Endothelial cell of umbilical vein (primary cell): Measurements from ENCODE around the gene NOD2. TPM values are rescaled to one million over a fixed set of nuclear protein-coding genes. Genes with fewer than 3 reads are reported as not detected.

Experiments
- BruUV-seq: library from RNA; stranded (reverse); fragments of 400-500 nt; replicated peaks from 2 replicates; lab custom pipeline; 2021; lab: Mats Ljungman, UMichigan
- CTCF ChIA-PET: fragments of 300-600, 350-600 bp; sonication (Branson Sonifier 250); formaldehyde crosslinking; loops from one replicate; lab custom pipeline; 2021; ENCODE audit warnings: antibody characterized with exemption, inconsistent platforms; lab: Charles Lee
- POLR2A ChIA-PET: fragments of 300-600, 350-600 bp; sonication (Branson Sonifier 250); formaldehyde crosslinking; loops from one replicate; lab custom pipeline; 2021; ENCODE audit warnings: antibody characterized with exemption, inconsistent platforms; lab: Charles Lee
- DNase-seq: peaks from one replicate; pipeline ENCODE4 v3.0.0-alpha.2; 2011; ENCODE audit warnings: low read depth, low spot score
- FAIRE-seq: peaks from 2 replicates; lab custom pipeline; 2011; peaks lifted over from hg19 to GRCh38; lab: Jason Lieb, UNC
- H2AFZ ChIP-seq: 2 replicates; pipeline ENCODE4 v1.6.0; 2012; ENCODE audit warnings: low read depth, low read length, control low read depth, inconsistent platforms
- H3K27ac ChIP-seq: 2 replicates; pipeline ENCODE4 v1.5.1; 2011; ENCODE audit warnings: low read depth, mild to moderate bottlenecking, control low read depth, low read length, moderate library complexity; ENCODE audit not compliant: insufficient read depth
- H3K27me3 ChIP-seq, 2 experiments: 2 replicates each; pipeline versions ENCODE4 v1.6.0 to v1.6.1; 2011; ENCODE audit warnings: low read length in 2 of 2, mixed read lengths in 1 of 2; ENCODE audit not compliant: control insufficient read depth in 2 of 2, insufficient read depth in 2 of 2
- H3K36me3 ChIP-seq, 2 experiments: 2 replicates in 1 of 2; 3 replicates in 1 of 2; pipeline ENCODE4 v1.5.1; 2011; ENCODE audit warnings: low read length in 2 of 2, mild to moderate bottlenecking in 1 of 2, moderate library complexity in 1 of 2; ENCODE audit not compliant: control insufficient read depth in 2 of 2, insufficient read depth in 2 of 2; ENCODE audit errors: extremely low read depth in 1 of 2
- H3K4me1 ChIP-seq: 3 replicates; pipeline ENCODE4 v1.5.1; 2011; ENCODE audit warnings: mild to moderate bottlenecking, low read length; ENCODE audit not compliant: control insufficient read depth, insufficient read depth; ENCODE audit errors: extremely low read depth
- H3K4me2 ChIP-seq: 2 replicates; pipeline ENCODE4 v1.6.1; 2011; ENCODE audit warnings: low read length, control low read depth, mixed read lengths; ENCODE audit not compliant: insufficient read depth
- H3K4me3 ChIP-seq, 3 experiments: fragments of 200-600 bp in 1 of 3; sonication (generic), shearing (Covaris generic) in 1 of 3; replicated peaks in 1 of 3; 2 replicates each; pipeline ENCODE4 v1.5.1; 2011 to 2016; ENCODE audit warnings: control low read depth in 3 of 3, low read length in 3 of 3, mild to moderate bottlenecking in 2 of 3, inconsistent platforms in 1 of 3, low read depth in 1 of 3, moderate library complexity in 1 of 3; ENCODE audit not compliant: insufficient read depth in 1 of 3
- H3K79me2 ChIP-seq: 2 replicates; pipeline ENCODE4 v1.6.0; 2012; ENCODE audit warnings: low read length, inconsistent platforms; ENCODE audit not compliant: control insufficient read depth, insufficient read depth
- H3K9ac ChIP-seq: replicated peaks from 2 replicates; pipeline ENCODE3; 2011; ENCODE audit warnings: low read length, control low read depth; ENCODE audit not compliant: insufficient read depth; ENCODE audit errors: extremely low read depth
- H3K9me1 ChIP-seq: replicated peaks from 3 replicates; pipeline ENCODE4 v1.6.0; 2011; ENCODE audit warnings: mild to moderate bottlenecking, low read length; ENCODE audit not compliant: control insufficient read depth, insufficient read depth; ENCODE audit errors: extremely low read depth
- H3K9me3 ChIP-seq: replicated peaks from 2 replicates; pipeline ENCODE4 v1.5.1; 2012; ENCODE audit warnings: low read length, inconsistent platforms; ENCODE audit not compliant: control insufficient read depth, insufficient read depth
- H4K20me1 ChIP-seq: replicated peaks from 2 replicates; pipeline ENCODE3; 2011; ENCODE audit warnings: mild to moderate bottlenecking, low read length; ENCODE audit not compliant: control insufficient read depth, insufficient read depth; ENCODE audit errors: extremely low read depth
- EZH2 ChIP-seq: IDR thresholded peaks from 2 replicates; pipeline ENCODE4 v1.6.1; 2012; ENCODE audit warnings: borderline replicate concordance, low read depth, mild to moderate bottlenecking, moderate library complexity, low read length, inconsistent platforms; ENCODE audit not compliant: severe bottlenecking
- FOS ChIP-seq: IDR thresholded peaks from 2 replicates; pipeline ENCODE4 v1.6.1; 2011; ENCODE audit warnings: mild to moderate bottlenecking, low read length, moderate library complexity, borderline replicate concordance; ENCODE audit not compliant: insufficient read depth
- GATA2 ChIP-seq: IDR thresholded peaks from 2 replicates; pipeline ENCODE4 v1.7.0; 2011; ENCODE audit warnings: low read depth, mild to moderate bottlenecking, moderate library complexity, mixed read lengths, low read length; ENCODE audit not compliant: insufficient read length, insufficient read depth
- JUN ChIP-seq: IDR thresholded peaks from 2 replicates; pipeline ENCODE4 v1.6.1; 2011; ENCODE audit warnings: borderline replicate concordance, low read depth; ENCODE audit not compliant: insufficient read length, insufficient read depth
- MAX ChIP-seq: IDR thresholded peaks from 2 replicates; pipeline ENCODE4 v1.6.1; 2011; ENCODE audit not compliant: insufficient read depth, insufficient read length
- MYC ChIP-seq: IDR thresholded peaks from one replicate; pipeline ENCODE4 v1.6.1; 2011; ENCODE audit warnings: mild to moderate bottlenecking, low read depth, low read length
- POLR2A ChIP-seq: IDR thresholded peaks from 2 replicates; pipeline ENCODE4 v1.6.1; 2012; ENCODE audit warnings: low read depth, mild to moderate bottlenecking, control low read depth, low read length
- POLR2AphosphoS5 ChIP-seq: IDR thresholded peaks from 2 replicates; pipeline ENCODE4 v1.6.1; 2012; ENCODE audit warnings: low read depth, mild to moderate bottlenecking, control low read depth, low read length, moderate library complexity; ENCODE audit not compliant: insufficient read depth
- dilution Hi-C: fragments of 300-500 bp; cut with MboI; formaldehyde crosslinking; loops from one replicate; pipeline ENCODE4 v1.15.0; 2019; ENCODE audit warnings: low sequenced_read_pairs; ENCODE audit not compliant: extremely low pct_ligation_motif_present
- intact Hi-C: fragments of 100-400 bp; cut with micrococcal nuclease; formaldehyde crosslinking; loops from one replicate; pipeline ENCODE4 v1.10.0; 2022
- polyA plus RNA-seq, 4 experiments: library from polyadenylated mRNA; depleted of rRNA in 3 of 4; stranded (reverse) in 3 of 4; unstranded in 1 of 4; fragments of >200 nt; gene quantifications; 2 replicates each; pipeline versions ENCODE4 v1.2.1 to v1.2.3, GENCODE V29; 2011 to 2012; ENCODE audit warnings: missing spikeins in 1 of 4
- total RNA-seq: library from RNA; stranded (reverse); gene quantifications from 2 replicates; pipeline ENCODE4 v1.2.3, GENCODE V29; 2021
- TF ChIP-seq, protein P1 (sequence below), 2 donors: IDR thresholded peaks; 1 replicate in 1 of 2; 2 replicates in 1 of 2; pipeline ENCODE4 v1.5.1; 2011; ENCODE audit warnings: low read length in 2 of 2, mild to moderate bottlenecking in 2 of 2, moderate library complexity in 2 of 2, control low read depth in 1 of 2, inconsistent platforms in 1 of 2, low read depth in 1 of 2; ENCODE audit not compliant: insufficient read depth in 1 of 2; ENCODE audit errors: extremely low read depth in 1 of 2

The NOD2 gene
- total and polyA plus RNA-seq, 2 donors (not counting 3 experiments of a cell fraction or from before 2014, with no cell fraction given): 0.07 to 0.58 TPM

DNA sequence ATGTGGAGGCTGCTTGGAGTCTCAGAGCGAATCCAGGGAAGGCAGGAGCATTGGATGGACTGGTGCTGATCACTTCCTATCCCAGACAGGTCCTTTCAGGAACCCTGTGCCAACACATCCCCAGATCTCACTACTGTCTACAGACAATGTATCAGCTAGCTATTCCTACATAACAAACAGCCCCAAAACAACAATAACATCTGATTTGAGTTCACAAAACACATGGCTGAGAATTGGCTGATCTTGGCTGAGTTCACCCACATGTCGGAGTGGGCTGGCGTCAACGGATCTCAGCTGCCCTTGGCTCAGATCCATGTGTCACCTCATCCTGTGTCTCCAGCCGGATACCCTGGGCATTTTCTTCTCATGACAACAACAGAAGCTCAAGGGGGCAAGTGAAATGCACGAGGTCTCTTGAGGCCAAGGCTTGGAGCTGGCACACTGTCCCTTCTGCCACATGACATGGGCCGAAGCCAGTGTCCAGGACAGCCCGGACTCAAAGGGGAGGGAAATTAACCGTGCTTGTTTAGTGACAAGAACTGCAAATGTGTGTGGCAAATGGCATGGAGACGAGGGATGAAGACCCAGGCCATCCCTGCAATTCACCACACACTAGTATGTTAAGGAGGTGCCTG, 31.0 kb upstream of the NOD2 start:
- no peaks in the 10 kb centered on the region for H3K9me3 ChIP-seq

More for the DNA sequence above, 31.0 kb upstream of the NOD2 start:
- no TSS peak for BruUV-seq
- no peak for FAIRE-seq
- ChIA-PET CTCF (interaction anchor here (0.5 to 6.8 kb wide), 3 partner anchors 69 to 268 kb away, joined by 4 to 105 read pairs (median 14); no protein-coding TSS in a partner anchor), POLR2A (no interaction called here)
- Histone ChIP-seq H2AFZ (no peak overlapping the region), H3K27ac (no peak overlapping the region), H3K79me2 (no peaks in the 10 kb centered on the region), H3K9ac (no peak overlapping the region), H4K20me1 (no peaks in the 10 kb centered on the region), H3K27me3 (no peaks in the 10 kb centered on the region), H3K9me1 (no peaks in the 10 kb centered on the region), H3K4me1 (peaks cover 3% of the 10 kb centered on the region), H3K4me2 (no peak overlapping the region), H3K4me3 (no peak overlapping the region), H3K36me3 (no peaks in the 10 kb centered on the region)
- no peak for TF ChIP-seq JUN
- no peak for TF ChIP-seq MYC
- TF ChIP-seq, protein P1, sequence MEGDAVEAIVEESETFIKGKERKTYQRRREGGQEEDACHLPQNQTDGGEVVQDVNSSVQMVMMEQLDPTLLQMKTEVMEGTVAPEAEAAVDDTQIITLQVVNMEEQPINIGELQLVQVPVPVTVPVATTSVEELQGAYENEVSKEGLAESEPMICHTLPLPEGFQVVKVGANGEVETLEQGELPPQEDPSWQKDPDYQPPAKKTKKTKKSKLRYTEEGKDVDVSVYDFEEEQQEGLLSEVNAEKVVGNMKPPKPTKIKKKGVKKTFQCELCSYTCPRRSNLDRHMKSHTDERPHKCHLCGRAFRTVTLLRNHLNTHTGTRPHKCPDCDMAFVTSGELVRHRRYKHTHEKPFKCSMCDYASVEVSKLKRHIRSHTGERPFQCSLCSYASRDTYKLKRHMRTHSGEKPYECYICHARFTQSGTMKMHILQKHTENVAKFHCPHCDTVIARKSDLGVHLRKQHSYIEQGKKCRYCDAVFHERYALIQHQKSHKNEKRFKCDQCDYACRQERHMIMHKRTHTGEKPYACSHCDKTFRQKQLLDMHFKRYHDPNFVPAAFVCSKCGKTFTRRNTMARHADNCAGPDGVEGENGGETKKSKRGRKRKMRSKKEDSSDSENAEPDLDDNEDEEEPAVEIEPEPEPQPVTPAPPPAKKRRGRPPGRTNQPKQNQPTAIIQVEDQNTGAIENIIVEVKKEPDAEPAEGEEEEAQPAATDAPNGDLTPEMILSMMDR (IDR thresholded peaks at IDR 0.05; ENCODE audit: extremely low read depth in 1 of 2, insufficient read depth in 1 of 2, low read depth in 1 of 2, low read length in 2 of 2): no peak
- TF ChIP-seq FOS: no peak
- TF ChIP-seq EZH2: no peak
- no peak for TF ChIP-seq MAX
- TF ChIP-seq POLR2AphosphoS5: no peak
- TF ChIP-seq GATA2: no peak
- TF ChIP-seq POLR2A: no peak
- intact Hi-C loops: no loop called here
- dilution Hi-C loops: no loop called here
- no peak for DNase-seq
